Effector memory CD4-positive, alpha-beta T cell (primary cell): Measurements from ENCODE around the gene MED13L.
"Not testable (repeated sequence)": the region's sequence is repeated elsewhere in the genome, so short reads cannot be mapped to it uniquely, and the experiment has no call there.

ENCODE experiments used
- DNase-seq, 3 donors: peaks; one replicate each; pipeline ENCODE4 v3.0.0-alpha.2; 2020
- H3K27ac ChIP-seq: 2 replicates; pipeline ENCODE4 v1.7.0; 2013; ENCODE audit warnings: mild to moderate bottlenecking, low read length, moderate library complexity; ENCODE audit not compliant: insufficient read depth, poor library complexity, severe bottlenecking
- H3K27me3 ChIP-seq: replicated peaks from 2 replicates; pipeline ENCODE4 v1.7.0; 2013; ENCODE audit warnings: mild to moderate bottlenecking, low read length; ENCODE audit not compliant: insufficient read depth, control insufficient read depth, poor library complexity, severe bottlenecking
- H3K36me3 ChIP-seq: 2 replicates; pipeline ENCODE4 v1.7.0; 2013; ENCODE audit warnings: mild to moderate bottlenecking, low read length, moderate library complexity; ENCODE audit not compliant: control insufficient read depth, insufficient read depth
- H3K4me1 ChIP-seq: 2 replicates; pipeline ENCODE4 v1.7.0; 2013; ENCODE audit warnings: low read length, mild to moderate bottlenecking; ENCODE audit not compliant: control insufficient read depth, insufficient read depth, poor library complexity, severe bottlenecking
- H3K4me3 ChIP-seq: 2 replicates; pipeline ENCODE4 v1.7.0; 2013; ENCODE audit warnings: low read length, low read depth, mild to moderate bottlenecking; ENCODE audit not compliant: insufficient read depth, poor library complexity, severe bottlenecking
- H3K9me3 ChIP-seq: 2 replicates; pipeline ENCODE4 v1.7.0; 2013; ENCODE audit warnings: mild to moderate bottlenecking, low read length, moderate library complexity; ENCODE audit not compliant: control insufficient read depth

MED13L gene

GRCh38 chr12:115988212-115988611 lies 289.3 kb downstream of the MED13L start:
- Histone ChIP-seq H3K4me3 (no peak overlapping the region), H3K27me3 (no peaks in the 10 kb centered on the region), H3K27ac (no peak overlapping the region), H3K4me1 (no peaks in the 10 kb centered on the region), H3K36me3 (peaks cover 50% of the 10 kb centered on the region), H3K9me3 (no peaks in the 10 kb centered on the region)
- no peak for DNase-seq

- H3K4me1 ChIP-seq, result no peaks in the 10 kb centered on the region
- H3K36me3 ChIP-seq, result peaks cover 64% of the 10 kb centered on the region
- H3K27ac ChIP-seq, result no peak overlapping the region
- H3K9me3 ChIP-seq, result no peaks in the 10 kb centered on the region
- no peak overlapping the region for H3K4me3 ChIP-seq
- H3K27me3 ChIP-seq, result no peaks in the 10 kb centered on the region
- no peak for DNase-seq
These were observed 292.9 kb downstream of the MED13L start for GRCh38 chr12:115984616-115985015.

GRCh38 chr12:115983226-115983798 lies 294.2 kb downstream of the MED13L start:
- Histone ChIP-seq H3K4me1 (no peaks in the 10 kb centered on the region), H3K4me3 (no peak overlapping the region), H3K27me3 (no peaks in the 10 kb centered on the region), H3K36me3 (peaks cover 59% of the 10 kb centered on the region), H3K9me3 (no peaks in the 10 kb centered on the region), H3K27ac (no peak overlapping the region)
- no peak for DNase-seq

- Histone ChIP-seq H3K4me1 (no peaks in the 10 kb centered on the region), H3K27ac (no peak overlapping the region), H3K9me3 (no peaks in the 10 kb centered on the region), H3K4me3 (no peak overlapping the region), H3K36me3 (peaks cover 53% of the 10 kb centered on the region), H3K27me3 (no peaks in the 10 kb centered on the region)
- no peak for DNase-seq
These were observed 297.2 kb downstream of the MED13L start for GRCh38 chr12:115980339-115980738.

- no peak for DNase-seq
- Histone ChIP-seq H3K4me3 (no peak overlapping the region), H3K9me3 (no peaks in the 10 kb centered on the region), H3K27me3 (no peaks in the 10 kb centered on the region), H3K36me3 (peaks cover 52% of the 10 kb centered on the region), H3K27ac (no peak overlapping the region), H3K4me1 (no peaks in the 10 kb centered on the region)
These were observed 297.6 kb downstream of the MED13L start for GRCh38 chr12:115979851-115980250.

- no peak for DNase-seq
- Histone ChIP-seq H3K27ac (no peak overlapping the region), H3K27me3 (no peaks in the 10 kb centered on the region), H3K4me1 (no peaks in the 10 kb centered on the region), H3K9me3 (no peaks in the 10 kb centered on the region), H3K36me3 (peaks cover 51% of the 10 kb centered on the region), H3K4me3 (no peak overlapping the region)
These were observed 298.1 kb downstream of the MED13L start for GRCh38 chr12:115979351-115979750.

- peaks cover 45% of the 10 kb centered on the region for H3K36me3 ChIP-seq
- H3K27ac ChIP-seq, H3K4me1 ChIP-seq, H3K9me3 ChIP-seq, H3K27me3 ChIP-seq, H3K4me3 ChIP-seq, DNase-seq: not testable (repeated sequence)
These were observed 300.7 kb downstream of the MED13L start for GRCh38 chr12:115976829-115977228.

- Histone ChIP-seq H3K4me1 (no peaks in the 10 kb centered on the region), H3K4me3 (no peak overlapping the region), H3K9me3 (no peaks in the 10 kb centered on the region), H3K27ac (no peak overlapping the region), H3K36me3 (peaks cover 51% of the 10 kb centered on the region), H3K27me3 (no peaks in the 10 kb centered on the region)
- DNase-seq, result no peak
These were observed 302.1 kb downstream of the MED13L start for GRCh38 chr12:115975411-115975810.

GRCh38 chr12:115973968-115974724 lies 303.3 kb downstream of the MED13L start:
- H3K27me3 ChIP-seq, result no peaks in the 10 kb centered on the region
- DNase-seq, result no peak
- H3K4me3 ChIP-seq, result no peak overlapping the region
- H3K4me1 ChIP-seq, result no peaks in the 10 kb centered on the region
- no peaks in the 10 kb centered on the region for H3K9me3 ChIP-seq
- H3K36me3 ChIP-seq, result peaks cover 54% of the 10 kb centered on the region
- no peak overlapping the region for H3K27ac ChIP-seq

GRCh38 chr12:115973066-115973465 lies 304.4 kb downstream of the MED13L start:
- H3K27ac ChIP-seq, result no peak overlapping the region
- H3K36me3 ChIP-seq, result peaks cover 64% of the 10 kb centered on the region
- DNase-seq, result no peak

More at GRCh38 chr12:115973066-115973465, 304.4 kb downstream of the MED13L start:
- Histone ChIP-seq H3K27me3 (no peaks in the 10 kb centered on the region), H3K4me3 (no peak overlapping the region), H3K4me1 (no peaks in the 10 kb centered on the region), H3K9me3 (no peaks in the 10 kb centered on the region)
